ENCODE measurements around the gene SEC24D. TPM values are rescaled to one million over a fixed set of nuclear protein-coding genes. Genes with fewer than 3 reads are reported as not detected.
"Not testable (repeated sequence)": the region's sequence is repeated elsewhere in the genome, so short reads cannot be mapped to it uniquely, and the experiment has no call there.

SEC24D gene
- total RNA-seq, 1 donor from 2014 or later, result 48.5 TPM

GRCh38 chr4:118788911-118789310 is 47.0 kb downstream of the SEC24D start:
- no peaks in the 10 kb centered on the region for H3K27me3 ChIP-seq (ENCODE audit: control insufficient read depth, insufficient read depth, low read length)
- no peaks in the 10 kb centered on the region for H3K36me3 ChIP-seq (ENCODE audit: control insufficient read depth, insufficient read depth, low read length)
- no peak for TF ChIP-seq CTCF (IDR thresholded peaks at IDR 0.05; ENCODE audit: insufficient read depth, low read length, poor library complexity, severe bottlenecking)
- H3K4me3 ChIP-seq (ENCODE audit: low read depth, low read length), result no peak overlapping the region
- DNase-seq (ENCODE audit: low read depth), result no peak

GRCh38 chr4:118787844-118788380 is 48.0 kb downstream of the SEC24D start:
- Histone ChIP-seq H3K4me3 (ENCODE audit: low read depth, low read length) (no peak overlapping the region), H3K36me3 (ENCODE audit: control insufficient read depth, insufficient read depth, low read length) (peaks cover 1% of the 10 kb centered on the region), H3K27me3 (ENCODE audit: control insufficient read depth, insufficient read depth, low read length) (no peaks in the 10 kb centered on the region)
- no peak for DNase-seq (ENCODE audit: low read depth)
- no peak for TF ChIP-seq CTCF (IDR thresholded peaks at IDR 0.05; ENCODE audit: insufficient read depth, low read length, poor library complexity, severe bottlenecking)

- Histone ChIP-seq H3K27me3 (ENCODE audit: control insufficient read depth, insufficient read depth, low read length) (no peaks in the 10 kb centered on the region), H3K4me3 (ENCODE audit: low read depth, low read length) (no peak overlapping the region), H3K36me3 (ENCODE audit: control insufficient read depth, insufficient read depth, low read length) (peaks cover 1% of the 10 kb centered on the region)
- DNase-seq (ENCODE audit: low read depth), result no peak
- TF ChIP-seq CTCF (IDR thresholded peaks at IDR 0.05; ENCODE audit: insufficient read depth, low read length, poor library complexity, severe bottlenecking), result no peak
These were observed 51.1 kb downstream of the SEC24D start for GRCh38 chr4:118784776-118785175.

- Histone ChIP-seq H3K27me3 (ENCODE audit: control insufficient read depth, insufficient read depth, low read length) (no peaks in the 10 kb centered on the region), H3K4me3 (ENCODE audit: low read depth, low read length) (no peak overlapping the region), H3K36me3 (ENCODE audit: control insufficient read depth, insufficient read depth, low read length) (peaks cover 1% of the 10 kb centered on the region)
- TF ChIP-seq CTCF (IDR thresholded peaks at IDR 0.05; ENCODE audit: insufficient read depth, low read length, poor library complexity, severe bottlenecking), result no peak
- no peak for DNase-seq (ENCODE audit: low read depth)
These were observed 52.0 kb downstream of the SEC24D start for GRCh38 chr4:118783887-118784286.

GRCh38 chr4:118782886-118783285 is 53.0 kb downstream of the SEC24D start:
- H3K36me3 ChIP-seq (ENCODE audit: control insufficient read depth, insufficient read depth, low read length); DNase-seq (ENCODE audit: low read depth); H3K27me3 ChIP-seq (ENCODE audit: control insufficient read depth, insufficient read depth, low read length); H3K4me3 ChIP-seq (ENCODE audit: low read depth, low read length): not testable (repeated sequence)

- H3K36me3 ChIP-seq (ENCODE audit: control insufficient read depth, insufficient read depth, low read length); H3K27me3 ChIP-seq (ENCODE audit: control insufficient read depth, insufficient read depth, low read length); H3K4me3 ChIP-seq (ENCODE audit: low read depth, low read length); DNase-seq (ENCODE audit: low read depth): not testable (repeated sequence)
These were observed 58.3 kb downstream of the SEC24D start for GRCh38 chr4:118777649-118778048.

GRCh38 chr4:118776955-118777640 is 58.8 kb downstream of the SEC24D start:
- H3K27me3 ChIP-seq (ENCODE audit: control insufficient read depth, insufficient read depth, low read length); H3K4me3 ChIP-seq (ENCODE audit: low read depth, low read length); H3K36me3 ChIP-seq (ENCODE audit: control insufficient read depth, insufficient read depth, low read length); DNase-seq (ENCODE audit: low read depth): not testable (repeated sequence)

Measured in kidney epithelial cell (primary cell).